ENCODE measurements around the gene EXTL1.

DNA sequence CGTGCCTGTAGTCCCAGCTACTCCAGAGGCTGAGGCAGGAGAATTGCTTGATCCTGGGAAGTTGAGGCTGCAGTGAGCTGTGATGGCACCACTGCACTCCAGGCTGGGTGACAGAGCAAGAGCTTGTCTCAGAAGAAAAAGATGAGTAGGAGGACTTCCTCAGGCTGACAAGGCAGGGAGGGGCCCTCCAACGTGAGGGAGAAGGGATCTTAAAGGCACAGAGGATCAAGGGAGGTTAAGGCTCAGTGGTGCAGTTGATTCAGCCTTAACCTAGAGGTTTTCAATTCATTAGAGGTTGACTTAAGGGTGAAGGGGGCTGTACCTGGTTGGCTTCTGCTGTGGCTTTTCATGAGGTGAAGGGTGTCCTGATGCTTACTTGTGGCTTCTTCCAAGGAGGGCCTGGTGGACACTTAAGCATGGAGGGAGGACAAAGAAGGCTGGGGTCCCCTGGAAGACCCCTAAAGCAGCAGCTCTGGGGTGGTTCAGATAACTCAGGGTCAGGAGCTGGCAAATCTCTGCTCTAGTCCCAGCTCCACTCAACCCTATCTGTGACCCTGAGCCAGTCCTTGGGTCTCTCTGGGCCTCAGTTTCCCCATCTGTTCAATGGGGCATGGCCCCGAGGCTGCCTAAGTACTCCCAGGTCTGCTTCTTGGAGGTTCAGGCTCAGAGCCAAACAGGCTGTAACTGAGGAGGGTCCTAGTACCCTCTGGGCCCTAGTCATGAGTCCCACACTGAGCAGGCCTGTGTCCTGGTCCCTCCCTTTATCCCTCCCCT lies 6.3 kb downstream of the EXTL1 start:
- TF ChIP-seq, protein P1, sequence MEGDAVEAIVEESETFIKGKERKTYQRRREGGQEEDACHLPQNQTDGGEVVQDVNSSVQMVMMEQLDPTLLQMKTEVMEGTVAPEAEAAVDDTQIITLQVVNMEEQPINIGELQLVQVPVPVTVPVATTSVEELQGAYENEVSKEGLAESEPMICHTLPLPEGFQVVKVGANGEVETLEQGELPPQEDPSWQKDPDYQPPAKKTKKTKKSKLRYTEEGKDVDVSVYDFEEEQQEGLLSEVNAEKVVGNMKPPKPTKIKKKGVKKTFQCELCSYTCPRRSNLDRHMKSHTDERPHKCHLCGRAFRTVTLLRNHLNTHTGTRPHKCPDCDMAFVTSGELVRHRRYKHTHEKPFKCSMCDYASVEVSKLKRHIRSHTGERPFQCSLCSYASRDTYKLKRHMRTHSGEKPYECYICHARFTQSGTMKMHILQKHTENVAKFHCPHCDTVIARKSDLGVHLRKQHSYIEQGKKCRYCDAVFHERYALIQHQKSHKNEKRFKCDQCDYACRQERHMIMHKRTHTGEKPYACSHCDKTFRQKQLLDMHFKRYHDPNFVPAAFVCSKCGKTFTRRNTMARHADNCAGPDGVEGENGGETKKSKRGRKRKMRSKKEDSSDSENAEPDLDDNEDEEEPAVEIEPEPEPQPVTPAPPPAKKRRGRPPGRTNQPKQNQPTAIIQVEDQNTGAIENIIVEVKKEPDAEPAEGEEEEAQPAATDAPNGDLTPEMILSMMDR (IDR thresholded peaks at IDR 0.05; ENCODE audit: low read length) = no peak
- TF ChIP-seq EZH2 (IDR thresholded peaks at IDR 0.05; ENCODE audit: borderline replicate concordance, low read length) = no peak
